Neural progenitor cell (in vitro differentiated cells): ENCODE data around the gene WDR88.
"Not testable (repeated sequence)": the region's sequence is repeated elsewhere in the genome, so short reads cannot be mapped to it uniquely, and the experiment has no call there.

Experiments used
- EZH2 ChIP-seq: fragments of 200-600 bp; sonication (generic); IDR thresholded peaks from 2 replicates; pipeline ENCODE4 v1.6.1; 2017; ENCODE audit warnings: antibody characterized with exemption, mild to moderate bottlenecking, moderate library complexity
- TF ChIP-seq, protein P1 (sequence below): fragments of 200-600 bp; sonication (generic); IDR thresholded peaks from 2 replicates; pipeline ENCODE4 v1.5.1; 2017; ENCODE audit warnings: antibody characterized with exemption, mild to moderate bottlenecking

DNA sequence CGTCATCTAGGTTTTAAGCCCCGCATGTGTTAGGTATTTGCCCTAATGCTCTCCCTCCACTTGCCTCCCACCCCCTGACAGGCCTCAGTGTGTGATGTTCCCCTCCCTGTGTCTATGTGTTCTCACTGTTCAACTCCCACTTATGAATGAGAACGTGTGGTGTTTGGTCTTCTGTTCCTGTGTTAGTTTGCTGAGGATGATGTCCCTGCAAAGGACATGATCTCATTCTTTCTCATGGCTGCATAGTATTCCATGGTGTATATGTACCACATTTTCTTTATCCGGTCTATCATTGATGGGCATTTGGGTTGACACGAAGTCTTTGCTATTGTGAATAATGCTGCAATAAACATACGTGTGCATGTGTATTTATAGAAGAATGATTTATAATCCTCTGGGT, 22.4 kb downstream of the WDR88 start:
- TF ChIP-seq, protein P1, sequence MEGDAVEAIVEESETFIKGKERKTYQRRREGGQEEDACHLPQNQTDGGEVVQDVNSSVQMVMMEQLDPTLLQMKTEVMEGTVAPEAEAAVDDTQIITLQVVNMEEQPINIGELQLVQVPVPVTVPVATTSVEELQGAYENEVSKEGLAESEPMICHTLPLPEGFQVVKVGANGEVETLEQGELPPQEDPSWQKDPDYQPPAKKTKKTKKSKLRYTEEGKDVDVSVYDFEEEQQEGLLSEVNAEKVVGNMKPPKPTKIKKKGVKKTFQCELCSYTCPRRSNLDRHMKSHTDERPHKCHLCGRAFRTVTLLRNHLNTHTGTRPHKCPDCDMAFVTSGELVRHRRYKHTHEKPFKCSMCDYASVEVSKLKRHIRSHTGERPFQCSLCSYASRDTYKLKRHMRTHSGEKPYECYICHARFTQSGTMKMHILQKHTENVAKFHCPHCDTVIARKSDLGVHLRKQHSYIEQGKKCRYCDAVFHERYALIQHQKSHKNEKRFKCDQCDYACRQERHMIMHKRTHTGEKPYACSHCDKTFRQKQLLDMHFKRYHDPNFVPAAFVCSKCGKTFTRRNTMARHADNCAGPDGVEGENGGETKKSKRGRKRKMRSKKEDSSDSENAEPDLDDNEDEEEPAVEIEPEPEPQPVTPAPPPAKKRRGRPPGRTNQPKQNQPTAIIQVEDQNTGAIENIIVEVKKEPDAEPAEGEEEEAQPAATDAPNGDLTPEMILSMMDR: not testable (repeated sequence)
- TF ChIP-seq EZH2: not testable (repeated sequence)
